Activated CD4-positive, alpha-beta memory T cell treated with anti-CD3 and anti-CD28 coated beads, Interleukin-2, amount 10 ng/mL, durations not matched to agents 7 days and 5 days (primary cell): ENCODE results near the gene HNRNPUL1. TPM values are rescaled to one million over a fixed set of nuclear protein-coding genes. Genes with fewer than 3 reads are reported as not detected.

Experiments used
- CTCF ChIA-PET: fragments of 350-600 bp; sonication (Branson Sonifier 250); formaldehyde crosslinking; loops from one replicate; lab custom pipeline; 2021; ENCODE audit warnings: antibody characterized with exemption, inconsistent platforms; lab: Charles Lee
- POLR2A ChIA-PET: fragments of 350-600 bp; sonication (Branson Sonifier 250); formaldehyde crosslinking; loops from one replicate; lab custom pipeline; 2021; ENCODE audit warnings: antibody characterized with exemption; lab: Charles Lee
- DNase-seq: peaks from one replicate; pipeline ENCODE4 v3.0.0-alpha.2; 2020
- H3K27ac Mint-ChIP-seq: one replicate; pipeline ENCODE4 v1.8.0; 2021; ENCODE audit warnings: mild to moderate bottlenecking, mixed read lengths
- H3K27me3 Mint-ChIP-seq: one replicate; pipeline ENCODE4 v1.8.0; 2021; ENCODE audit warnings: mixed read lengths
- H3K36me3 Mint-ChIP-seq: one replicate; pipeline ENCODE4 v1.8.0; 2021; ENCODE audit warnings: low read depth, mixed read lengths
- H3K4me1 Mint-ChIP-seq: one replicate; pipeline ENCODE4 v1.8.0; 2021; ENCODE audit warnings: mixed read lengths
- H3K4me3 Mint-ChIP-seq: one replicate; pipeline ENCODE4 v1.8.0; 2021; ENCODE audit warnings: mild to moderate bottlenecking, mixed read lengths
- H3K9me3 Mint-ChIP-seq: one replicate; pipeline ENCODE4 v1.8.0; 2021; ENCODE audit warnings: mixed read lengths
- total RNA-seq, 2 experiments: library from RNA; stranded (reverse); gene quantifications; one replicate each; pipeline ENCODE4 v1.2.3, GENCODE V29; 2021

HNRNPUL1 gene
- total RNA-seq, 2 experiments from 2014 or later = 373 to 398 TPM

DNA sequence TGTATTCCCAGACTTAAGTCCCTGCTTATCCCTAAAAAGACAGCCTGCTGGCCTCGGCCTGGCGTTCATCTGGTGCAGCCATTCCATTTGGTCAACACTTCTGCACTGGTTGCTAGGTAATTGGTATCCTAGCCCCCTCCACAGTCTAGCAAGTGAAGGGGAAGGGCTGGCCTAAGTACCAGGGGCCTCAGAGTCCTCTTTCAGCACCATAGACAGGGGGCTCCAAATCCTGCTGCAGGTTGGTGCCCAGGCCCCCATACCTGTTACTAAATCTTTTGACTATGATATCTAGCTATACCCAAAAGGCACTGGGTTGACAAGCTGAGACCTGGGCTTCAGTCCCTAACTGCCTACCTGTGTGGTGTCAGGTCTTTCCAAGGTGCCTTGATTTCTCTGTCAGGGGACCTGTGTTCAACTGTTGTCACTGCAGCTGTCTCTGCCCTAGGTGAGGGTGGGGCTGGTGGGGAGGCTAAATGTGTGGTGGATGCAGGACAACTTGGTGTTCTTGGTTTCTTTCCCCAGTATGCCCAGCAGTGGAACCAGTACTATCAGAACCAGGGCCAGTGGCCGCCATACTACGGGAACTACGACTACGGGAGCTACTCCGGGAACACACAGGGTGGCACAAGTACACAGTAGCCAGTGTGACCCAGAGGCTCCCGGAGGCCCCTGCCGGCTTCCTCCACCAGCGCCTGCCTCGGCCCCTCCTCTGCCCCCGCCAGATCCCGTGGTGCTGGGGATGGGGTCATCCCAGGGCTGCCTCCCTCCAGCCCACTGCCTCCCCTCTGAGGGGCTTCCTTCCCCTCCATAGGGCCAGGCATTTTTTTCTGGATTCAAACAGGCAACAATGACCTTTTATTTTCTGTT lies 42.0 kb downstream of the HNRNPUL1 start:
- H3K9me3 Mint-ChIP-seq = no peaks in the 10 kb centered on the region
- POLR2A ChIA-PET = interaction anchor here (1.1 to 18.4 kb wide), 8 partner anchors 9 to 258 kb away, joined by 3 to 348 read pairs (median 32); partner anchors contain the start of genes B9D2, HNRNPUL1 and TGFB1
- CTCF ChIA-PET = interaction anchor here (1.1 to 11.5 kb wide), 4 partner anchors 43 to 556 kb away, joined by 3 to 114 read pairs (median 4); partner anchors contain the start of genes ACTMAP, HNRNPUL1 and SNRPA
- H3K4me3 Mint-ChIP-seq = peak overlapping the region; percentile 98
- peaks cover 86% of the 10 kb centered on the region for H3K36me3 Mint-ChIP-seq
- no peaks in the 10 kb centered on the region for H3K27me3 Mint-ChIP-seq
- no peak for DNase-seq
- peak overlapping the region; percentile 98 for H3K27ac Mint-ChIP-seq
- H3K4me1 Mint-ChIP-seq = peaks cover 88% of the 10 kb centered on the region

GRCh38 chr19:41307090-41307875 lies 43.1 kb downstream of the HNRNPUL1 start:
- Mint-ChIP-seq H3K27me3 (no peaks in the 10 kb centered on the region), H3K27ac (peak overlapping the region; percentile 98), H3K4me3 (peak overlapping the region; percentile 98), H3K4me1 (peaks cover 88% of the 10 kb centered on the region), H3K36me3 (peaks cover 85% of the 10 kb centered on the region), H3K9me3 (no peaks in the 10 kb centered on the region)
- ChIA-PET CTCF (interaction anchor here (0.9 to 11.5 kb wide), 11 partner anchors 9 to 287 kb away, joined by 3 to 114 read pairs (median 5); partner anchors contain the start of gene HNRNPUL1), POLR2A (interaction anchor here (0.5 to 18.4 kb wide), 14 partner anchors 10 to 81 kb away, joined by 3 to 348 read pairs (median 9); partner anchors contain the start of genes B9D2, HNRNPUL1 and TGFB1)
- peak; percentile 51 for DNase-seq

DNA sequence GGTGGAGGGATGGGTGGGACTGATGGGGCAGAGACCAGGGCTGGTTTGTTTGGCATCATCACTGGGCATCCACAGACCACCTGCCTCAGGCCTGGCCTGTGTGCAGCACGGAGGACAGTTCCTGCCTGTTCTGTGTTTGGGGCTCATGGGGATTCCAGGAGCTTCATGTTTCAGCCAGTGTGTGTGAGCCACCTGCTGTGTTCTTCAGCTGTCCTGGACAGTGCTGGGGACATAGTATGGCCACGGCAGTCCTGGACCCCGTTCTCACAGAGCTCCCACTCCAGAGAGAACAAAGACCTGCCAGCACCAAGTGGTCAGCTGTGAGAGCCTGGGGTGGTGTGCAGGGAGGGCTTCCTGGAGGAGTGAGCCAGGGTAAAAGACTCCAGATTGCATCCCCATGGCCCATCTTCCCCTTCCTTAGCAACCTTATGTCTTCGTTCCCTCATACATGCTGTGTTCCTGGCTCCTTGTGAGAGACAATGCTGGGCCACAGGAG lies 43.8 kb downstream of the HNRNPUL1 start:
- CTCF ChIA-PET = interaction anchor here (0.6 to 11.5 kb wide), 17 partner anchors 9 to 286 kb away, joined by 3 to 114 read pairs (median 4); partner anchors contain the start of genes B9D2 and HNRNPUL1
- Mint-ChIP-seq H3K27me3 (no peaks in the 10 kb centered on the region), H3K9me3 (no peaks in the 10 kb centered on the region), H3K4me3 (peak overlapping the region; percentile 98), H3K4me1 (peaks cover 87% of the 10 kb centered on the region), H3K36me3 (peaks cover 83% of the 10 kb centered on the region), H3K27ac (peak overlapping the region; percentile 98)
- POLR2A ChIA-PET = interaction anchor here (0.7 to 18.4 kb wide), 14 partner anchors 11 to 131 kb away, joined by 3 to 348 read pairs (median 6); partner anchors contain the start of genes B3GNT8, B9D2, DMAC2 and HNRNPUL1
- DNase-seq = no peak

DNA sequence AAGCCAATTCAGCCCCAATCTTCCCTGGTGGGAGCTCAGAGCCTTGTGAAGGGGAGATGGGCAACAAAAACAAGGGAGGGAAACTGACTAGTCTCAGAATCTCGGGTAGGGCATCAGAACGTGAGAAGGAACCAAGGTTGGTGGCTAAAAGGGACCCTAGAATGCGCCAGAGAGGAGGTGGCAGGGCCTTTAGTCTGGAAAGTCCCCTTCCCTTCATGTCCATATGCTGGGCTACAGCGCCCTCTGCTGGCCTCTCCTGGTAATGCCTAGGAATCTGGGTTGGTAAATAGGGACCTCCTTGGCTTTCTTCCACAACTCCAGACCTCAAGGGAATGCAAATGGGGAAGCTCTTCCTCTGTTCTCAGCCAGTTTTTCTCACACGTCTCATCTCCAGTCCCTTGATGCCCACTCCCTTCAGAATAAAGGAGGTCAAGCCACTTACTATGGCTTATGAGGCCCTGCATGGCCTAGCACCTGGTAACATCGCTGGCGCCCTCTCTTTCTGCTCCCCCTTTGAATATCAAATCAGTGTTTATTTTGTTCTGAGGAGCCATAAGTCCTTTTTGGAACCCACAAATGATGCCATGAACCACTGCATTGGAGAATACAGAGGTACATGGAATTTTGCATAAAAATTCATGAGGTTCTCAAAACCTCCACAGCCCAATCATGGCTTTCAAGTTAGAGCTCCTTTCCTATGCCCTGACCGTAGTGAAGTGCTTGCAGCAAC lies 44.4 kb downstream of the HNRNPUL1 start:
- peak; percentile 93 for DNase-seq
- Mint-ChIP-seq H3K9me3 (no peaks in the 10 kb centered on the region), H3K4me3 (peak overlapping the region; percentile 98), H3K27ac (peak overlapping the region; percentile 98), H3K27me3 (no peaks in the 10 kb centered on the region), H3K36me3 (peaks cover 83% of the 10 kb centered on the region), H3K4me1 (peaks cover 89% of the 10 kb centered on the region)
- POLR2A ChIA-PET = interaction anchor here (0.7 to 18.4 kb wide), 14 partner anchors 11 to 131 kb away, joined by 3 to 348 read pairs (median 6); partner anchors contain the start of genes B3GNT8, B9D2, DMAC2 and HNRNPUL1
- CTCF ChIA-PET = interaction anchor here (0.6 to 11.5 kb wide), 19 partner anchors 10 to 285 kb away, joined by 3 to 114 read pairs (median 4); partner anchors contain the start of genes B9D2 and HNRNPUL1

- peaks cover 83% of the 10 kb centered on the region for H3K36me3 Mint-ChIP-seq
- H3K27ac Mint-ChIP-seq = peak overlapping the region; percentile 98
- no peak for DNase-seq
- peak overlapping the region; percentile 98 for H3K4me3 Mint-ChIP-seq
- no peaks in the 10 kb centered on the region for H3K27me3 Mint-ChIP-seq
- ChIA-PET POLR2A (interaction anchor here (1.1 to 18.4 kb wide), 11 partner anchors 10 to 118 kb away, joined by 3 to 348 read pairs (median 9); partner anchors contain the start of genes B3GNT8, B9D2, HNRNPUL1 and TGFB1), CTCF (interaction anchor here (0.9 to 11.5 kb wide), 13 partner anchors 8 to 165 kb away, joined by 3 to 114 read pairs (median 5); partner anchors contain the start of genes B9D2 and HNRNPUL1)
- H3K9me3 Mint-ChIP-seq = no peaks in the 10 kb centered on the region
- H3K4me1 Mint-ChIP-seq = peaks cover 84% of the 10 kb centered on the region
Observed at GRCh38 chr19:41309180-41310032, 45.2 kb downstream of the HNRNPUL1 start.

DNA sequence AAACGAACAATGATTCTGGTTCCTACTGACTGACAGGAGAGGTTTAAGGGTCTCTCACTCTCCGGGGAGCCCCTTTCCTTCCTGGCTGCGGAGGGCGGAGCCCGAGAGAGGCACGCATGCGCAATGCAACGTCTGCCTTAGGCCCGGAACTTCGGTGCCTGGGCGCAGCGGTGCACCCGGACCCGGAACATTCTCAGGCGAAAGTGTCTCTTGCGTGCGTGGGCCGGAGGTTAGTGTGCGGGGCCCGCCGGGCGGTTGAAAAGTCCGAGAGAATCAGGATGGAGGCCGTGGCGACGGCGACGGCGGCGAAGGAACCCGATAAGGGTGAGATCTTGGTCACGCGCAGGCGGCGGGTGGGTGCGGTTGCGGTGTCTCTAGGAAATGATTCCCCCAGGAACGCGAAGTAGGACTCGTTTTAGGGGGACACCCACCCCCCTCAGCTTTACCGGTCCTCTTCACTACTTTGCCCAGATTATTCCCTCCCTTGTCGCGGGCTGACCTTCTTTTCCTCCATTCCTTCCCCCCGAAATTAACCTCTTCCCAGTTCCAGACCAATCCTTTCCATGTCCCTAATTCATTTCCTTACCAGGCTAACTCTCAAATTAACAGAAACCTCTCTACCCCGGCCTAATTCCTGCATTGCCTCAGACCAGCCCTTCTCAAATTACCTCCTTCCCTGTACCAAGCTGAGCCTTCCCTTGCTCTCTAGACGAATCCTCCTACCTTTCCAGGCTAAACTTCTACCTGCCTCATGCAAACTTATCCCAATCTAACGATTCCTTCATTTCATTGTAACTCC lies 46.1 kb downstream of the HNRNPUL1 start, which contains the start of gene CCDC97:
Gene CCDC97, plus strand, starts transcription at position 140 of the 799 bp plus-strand sequence. Its CDS starts 139 bp downstream, at position 279.
- Mint-ChIP-seq H3K4me1 (peaks cover 79% of the 10 kb centered on the region), H3K27me3 (no peaks in the 10 kb centered on the region), H3K36me3 (peaks cover 75% of the 10 kb centered on the region), H3K27ac (peak within 1 kb of the TSS; percentile 98), H3K4me3 (peak within 1 kb of the TSS; percentile 98), H3K9me3 (no peaks in the 10 kb centered on the region)
- POLR2A ChIA-PET = interaction anchor here (1.1 to 18.4 kb wide), 7 partner anchors 9 to 106 kb away, joined by 4 to 348 read pairs (median 42); partner anchors contain the start of genes B9D2, HNRNPUL1 and TGFB1
- DNase-seq = peak; percentile 90
- CTCF ChIA-PET = interaction anchor here (1.0 to 11.5 kb wide), 7 partner anchors 9 to 106 kb away, joined by 3 to 114 read pairs (median 9); partner anchors contain the start of genes B9D2 and HNRNPUL1

DNA sequence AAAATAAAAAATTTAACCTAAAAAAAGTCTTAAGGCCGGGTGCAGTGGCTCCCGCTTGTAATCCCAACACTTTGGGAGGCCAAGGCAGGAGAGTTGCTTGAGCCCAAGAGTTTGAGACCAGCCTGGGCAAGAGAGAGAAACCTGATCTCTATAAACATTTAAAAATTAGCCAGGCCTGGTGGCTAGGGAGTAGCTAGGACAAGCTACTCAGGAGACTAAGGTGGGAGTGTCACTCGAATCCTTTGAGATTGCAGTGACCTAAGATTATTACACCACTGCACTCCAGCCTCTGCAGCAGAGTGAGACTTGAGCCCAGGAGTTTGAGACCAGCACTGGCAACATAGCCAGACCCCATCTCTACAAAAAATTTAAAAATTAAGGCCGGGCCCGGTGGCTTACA lies 46.9 kb downstream of the HNRNPUL1 start:
- POLR2A ChIA-PET = interaction anchor here (0.9 to 18.4 kb wide), 6 partner anchors 9 to 107 kb away, joined by 4 to 348 read pairs (median 26); partner anchors contain the start of genes HNRNPUL1 and TGFB1
- H3K9me3 Mint-ChIP-seq = no peaks in the 10 kb centered on the region
- no peak for DNase-seq
- peak overlapping the region; percentile 98 for H3K4me3 Mint-ChIP-seq
- H3K27ac Mint-ChIP-seq = no peak overlapping the region
- peaks cover 72% of the 10 kb centered on the region for H3K4me1 Mint-ChIP-seq
- CTCF ChIA-PET = interaction anchor here (0.5 to 11.5 kb wide), 3 partner anchors 19 to 48 kb away, joined by 3 to 114 read pairs (median 4); partner anchors contain the start of gene HNRNPUL1
- no peaks in the 10 kb centered on the region for H3K27me3 Mint-ChIP-seq
- H3K36me3 Mint-ChIP-seq = peaks cover 70% of the 10 kb centered on the region

DNA sequence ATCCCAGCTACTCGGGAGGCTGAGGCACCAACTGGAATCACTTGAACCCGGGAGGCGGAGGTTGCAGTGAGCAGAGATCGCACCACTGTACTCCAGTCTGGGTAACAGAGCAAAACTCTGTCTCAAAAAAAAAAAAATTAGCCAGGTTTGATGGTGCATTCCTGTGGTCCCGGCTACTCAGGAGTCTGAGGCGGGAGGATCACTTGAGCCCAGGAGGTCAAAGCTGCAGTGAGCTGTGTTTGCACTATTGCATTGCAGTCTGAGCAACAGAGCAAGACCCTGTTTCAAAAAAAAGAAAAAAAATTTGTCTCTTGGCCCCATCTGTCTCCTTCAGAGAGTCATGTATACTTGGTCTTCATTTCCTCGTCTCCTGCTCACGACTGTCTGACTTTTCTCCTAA lies 47.4 kb downstream of the HNRNPUL1 start:
- Mint-ChIP-seq H3K4me1 (peaks cover 67% of the 10 kb centered on the region), H3K27me3 (no peaks in the 10 kb centered on the region), H3K4me3 (peak overlapping the region; percentile 98), H3K27ac (peak overlapping the region; percentile 45), H3K9me3 (no peaks in the 10 kb centered on the region), H3K36me3 (peaks cover 70% of the 10 kb centered on the region)
- CTCF ChIA-PET = interaction anchor here (0.5 to 11.5 kb wide), 3 partner anchors 20 to 48 kb away, joined by 3 to 114 read pairs (median 4); partner anchors contain the start of gene HNRNPUL1
- DNase-seq = no peak
- POLR2A ChIA-PET = interaction anchor here (0.9 to 18.4 kb wide), 4 partner anchors 14 to 48 kb away, joined by 4 to 348 read pairs (median 108); partner anchors contain the start of genes HNRNPUL1 and TGFB1

DNA sequence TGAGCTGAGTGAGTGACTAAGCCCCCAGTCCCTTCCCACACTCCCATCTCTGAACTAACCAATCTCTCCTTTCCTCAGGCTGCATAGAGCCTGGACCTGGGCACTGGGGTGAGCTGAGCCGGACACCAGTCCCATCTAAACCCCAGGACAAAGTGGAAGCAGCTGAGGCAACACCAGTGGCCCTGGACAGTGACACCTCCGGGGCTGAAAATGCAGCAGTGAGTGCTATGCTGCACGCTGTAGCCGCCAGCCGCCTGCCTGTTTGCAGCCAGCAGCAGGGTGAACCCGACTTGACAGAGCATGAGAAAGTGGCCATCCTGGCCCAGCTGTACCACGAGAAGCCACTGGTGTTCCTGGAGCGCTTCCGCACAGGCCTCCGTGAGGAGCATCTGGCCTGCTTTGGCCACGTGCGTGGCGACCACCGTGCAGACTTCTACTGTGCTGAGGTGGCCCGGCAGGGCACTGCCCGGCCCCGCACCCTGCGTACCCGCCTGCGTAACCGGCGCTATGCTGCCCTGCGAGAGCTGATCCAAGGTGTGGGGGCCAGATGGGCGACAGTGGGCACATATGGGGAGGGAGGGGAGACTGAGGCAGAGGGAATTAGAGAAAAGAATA lies 52.2 kb downstream of the HNRNPUL1 start:
- Mint-ChIP-seq H3K9me3 (no peaks in the 10 kb centered on the region), H3K36me3 (peaks cover 78% of the 10 kb centered on the region), H3K27me3 (no peaks in the 10 kb centered on the region), H3K27ac (peak overlapping the region; percentile 34), H3K4me3 (no peak overlapping the region), H3K4me1 (peaks cover 35% of the 10 kb centered on the region)
- DNase-seq = no peak
- ChIA-PET CTCF (no interaction called here), POLR2A (interaction anchor here (0.7 to 1.0 kb wide), 3 partner anchors 11 to 52 kb away, joined by 3 read pairs; partner anchors contain the start of gene HNRNPUL1)
